GM10266 (cell line): ENCODE measurements around the gene C4B.
"Not testable (repeated sequence)": the region's sequence is repeated elsewhere in the genome, so short reads cannot be mapped to it uniquely, and the experiment has no call there.

Experiments used
- DNase-seq: peaks from one replicate; pipeline ENCODE4 v3.0.0; 2012; ENCODE audit errors: extremely low spot score
- CTCF ChIP-seq: IDR thresholded peaks from 2 replicates; pipeline ENCODE4 v1.5.1; 2012; ENCODE audit warnings: mild to moderate bottlenecking, low read depth; ENCODE audit not compliant: control insufficient read depth, insufficient read depth; ENCODE audit errors: missing control alignments

C4B gene

GRCh38 chr6:31977816-31978431 lies 36.7 kb upstream of the C4B start:
- DNase-seq: no peak
- no peak for TF ChIP-seq CTCF

GRCh38 chr6:31978831-31979230 lies 35.8 kb upstream of the C4B start:
- DNase-seq: no peak
- TF ChIP-seq CTCF: no peak

- no peak for DNase-seq
- no peak for TF ChIP-seq CTCF
These were observed 35.2 kb upstream of the C4B start for GRCh38 chr6:31979238-31979898.

- DNase-seq: not testable (repeated sequence)
These were observed 34.3 kb upstream of the C4B start for GRCh38 chr6:31980195-31980876.

GRCh38 chr6:31980998-31981397 lies 33.6 kb upstream of the C4B start:
- DNase-seq: not testable (repeated sequence)

GRCh38 chr6:31981744-31982143 lies 32.9 kb upstream of the C4B start, which contains the start of gene C4A:
Gene C4A, plus strand, starts transcription at chr6:31982057. Its CDS starts 51 bp downstream, at chr6:31982108.
- not testable (repeated sequence) for DNase-seq

- not testable (repeated sequence) for DNase-seq
These were observed 25.2 kb upstream of the C4B start for GRCh38 chr6:31989363-31989762.

GRCh38 chr6:31994421-31994820 lies 20.2 kb upstream of the C4B start:
- not testable (repeated sequence) for DNase-seq

GRCh38 chr6:31996385-31996784 lies 18.2 kb upstream of the C4B start:
- DNase-seq: not testable (repeated sequence)

- DNase-seq: not testable (repeated sequence)
These were observed 11.9 kb upstream of the C4B start for GRCh38 chr6:32002546-32003268.

GRCh38 chr6:32003301-32003700 lies 11.3 kb upstream of the C4B start:
- DNase-seq: not testable (repeated sequence)

GRCh38 chr6:32004393-32004792 lies 10.2 kb upstream of the C4B start:
- not testable (repeated sequence) for DNase-seq

- DNase-seq: not testable (repeated sequence)
These were observed 9.6 kb upstream of the C4B start for GRCh38 chr6:32004864-32005537.

GRCh38 chr6:32005538-32005880 lies 9.1 kb upstream of the C4B start:
- not testable (repeated sequence) for DNase-seq

- not testable (repeated sequence) for DNase-seq
These were observed 8.5 kb upstream of the C4B start for GRCh38 chr6:32005991-32006529.

- DNase-seq: not testable (repeated sequence)
These were observed 7.5 kb upstream of the C4B start for GRCh38 chr6:32007086-32007485.
